Activated CD4-positive, alpha-beta T cell treated with anti-CD3 and anti-CD28 coated beads for 4 hours (primary cell): ENCODE measurements around the gene TAS2R31.

Experiments
- DNase-seq, 2 donors: peaks; one replicate each; pipeline ENCODE4 v3.0.0-alpha.2; 2020

Gene TAS2R31

DNA sequence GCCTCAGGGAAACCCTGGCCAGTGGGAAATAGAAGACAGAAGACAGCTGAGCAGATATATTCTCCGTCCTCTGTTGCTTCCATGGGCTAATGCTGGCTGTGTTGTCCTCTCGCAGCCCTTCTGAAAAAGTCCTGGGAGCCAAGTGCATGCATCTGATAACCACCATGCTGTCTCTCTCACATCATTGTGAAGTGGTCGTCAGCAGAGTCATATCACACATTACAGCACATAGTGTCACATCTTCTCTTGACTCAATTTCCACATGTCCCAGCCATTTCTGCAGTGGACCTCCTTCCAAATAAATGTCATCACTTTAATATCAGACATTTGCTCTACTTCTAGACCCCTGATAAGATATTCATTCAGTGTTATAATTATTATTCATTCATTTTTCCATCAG lies 36.9 kb downstream of the TAS2R31 start:
- no peak for DNase-seq

DNA sequence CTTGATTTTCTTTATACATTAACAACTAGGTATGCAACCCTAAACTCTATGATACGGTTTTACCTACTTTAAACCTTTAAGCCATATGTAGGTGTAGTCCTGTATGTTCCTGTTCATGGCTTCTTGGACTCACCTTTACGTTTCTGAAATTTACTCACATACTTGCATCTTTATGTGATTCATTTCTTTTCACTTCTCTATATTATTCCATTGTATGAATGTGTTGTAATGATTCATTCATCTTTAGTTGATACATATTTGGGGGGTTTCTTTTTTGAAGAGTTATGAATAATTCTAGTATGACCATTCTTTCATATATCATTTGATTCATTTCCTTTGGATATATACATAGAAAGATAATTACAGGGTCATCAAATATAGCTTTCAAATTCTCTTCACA lies 42.1 kb downstream of the TAS2R31 start:
- no peak for DNase-seq

DNA sequence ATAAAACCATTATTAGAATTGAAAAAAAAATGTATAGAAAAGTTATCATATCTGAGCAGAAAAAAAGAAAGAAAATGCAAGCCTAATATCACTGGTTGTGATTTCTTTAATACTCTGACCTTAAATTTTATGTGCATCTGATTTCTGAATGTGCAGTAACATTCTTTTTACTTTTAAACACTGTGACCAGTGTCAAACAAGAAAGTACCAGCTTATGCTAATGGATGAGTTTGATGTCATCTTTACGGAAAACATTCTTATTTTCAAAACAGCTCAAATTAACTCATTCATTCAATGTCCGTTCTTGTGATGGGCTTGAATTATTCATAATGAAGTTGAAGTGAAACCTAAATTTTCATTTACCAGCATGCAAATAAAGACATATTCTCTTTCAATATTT lies 44.4 kb downstream of the TAS2R31 start, which contains the start of gene TAS2R50:
Gene TAS2R50, minus strand, starts transcription at position 101 of the 400 bp plus-strand sequence. Its CDS starts 52 bp downstream, at position 49.
- DNase-seq = no peak

DNA sequence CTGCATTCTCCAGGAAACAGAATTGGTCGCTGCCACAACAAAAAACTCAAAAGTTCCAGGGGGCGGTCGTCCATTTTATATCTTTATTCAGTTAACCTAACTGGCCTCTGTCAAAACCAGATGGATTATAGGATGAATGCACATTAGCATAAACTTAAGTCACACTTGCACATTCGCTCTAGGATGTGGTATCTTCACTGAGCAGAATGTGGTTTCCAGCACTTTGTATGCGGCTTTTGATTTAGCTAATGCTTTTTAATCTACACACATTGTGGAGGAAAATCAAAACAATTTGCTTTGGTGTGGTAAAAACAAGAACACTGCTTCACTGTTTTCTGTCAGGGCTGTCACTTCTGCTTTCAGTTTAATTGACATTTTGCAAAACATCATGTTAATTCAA lies 49.0 kb downstream of the TAS2R31 start:
- no peak for DNase-seq
